Measurements from ENCODE around the gene NLRC3. TPM values are rescaled to one million over a fixed set of nuclear protein-coding genes. Genes with fewer than 3 reads are reported as not detected.

Gene NLRC3
- total and polyA plus RNA-seq, 10 donors: 8.6 to 34.0 (median 25.3) TPM

DNA sequence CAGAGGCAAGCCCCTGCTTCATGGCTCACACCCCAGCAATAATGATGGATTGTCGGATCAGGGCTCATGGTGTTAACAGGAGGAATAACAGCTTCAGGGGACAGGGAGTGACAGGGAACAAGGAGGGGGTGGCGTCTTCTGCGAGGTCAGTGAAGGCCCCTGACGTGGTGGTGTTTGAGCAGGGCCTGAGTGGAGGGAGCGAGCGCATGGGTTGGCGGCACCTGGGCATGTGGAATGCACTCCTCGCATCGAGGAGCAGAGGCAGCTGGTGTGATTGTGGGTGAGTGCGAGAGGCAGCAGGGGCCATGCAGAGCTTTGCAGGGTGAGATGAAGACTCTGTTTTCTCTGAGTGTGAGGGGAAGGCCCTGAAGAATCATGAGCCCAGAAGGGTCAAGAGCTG, 43.1 kb downstream of the NLRC3 start:
- 93 to 96% (median 95%) methylated on average over 10 of the region's 10 CpGs for WGBS, 5 donors
- DNase-seq: no peak
- intact Hi-C loops (cut with DNase I; ENCODE audit: low total_unique reads): no loop called here
- TF ChIP-seq POLR2AphosphoS5 (IDR thresholded peaks at IDR 0.05) (peak in 1 of 3 donors; percentile 51), POLR2A (IDR thresholded peaks at IDR 0.05) (no peak)
- H3K27me3 ChIP-seq (replicated peaks in 1 of 7): no peaks in the 10 kb centered on the region
- no peaks in the 10 kb centered on the region for H3K9me3 ChIP-seq
- peaks cover 4 to 74% (median 41%) of the 10 kb centered on the region in 6 donors for H3K36me3 ChIP-seq
- no peaks in the 10 kb centered on the region for H3K4me1 ChIP-seq
- H3K4me3 ChIP-seq: no peak overlapping the region
- no peak overlapping the region for H3K27ac ChIP-seq

- no peak for DNase-seq
- peaks cover 4 to 71% (median 35%) of the 10 kb centered on the region in 6 donors for H3K36me3 ChIP-seq
- no peak overlapping the region for H3K27ac ChIP-seq
- no peak overlapping the region for H3K4me3 ChIP-seq
- TF ChIP-seq CTCF (IDR thresholded peaks at IDR 0.05 in 8 of 11, conservative IDR thresholded peaks at IDR 0.05 in 3 of 11) (no peak), POLR2AphosphoS5 (IDR thresholded peaks at IDR 0.05) (no peak), POLR2A (IDR thresholded peaks at IDR 0.05) (no peak)
- H3K4me1 ChIP-seq: peaks cover 0 to under 1% (median 0%) of the 10 kb centered on the region in 6 donors
- intact Hi-C loops (cut with DNase I; ENCODE audit: low total_unique reads): no loop called here
- 93 to 98% (median 94%) methylated on average over 12 of the region's 12 CpGs for WGBS, 5 donors
- H3K27me3 ChIP-seq (replicated peaks in 1 of 7): no peaks in the 10 kb centered on the region
- no peaks in the 10 kb centered on the region for H3K9me3 ChIP-seq
These were observed 44.5 kb downstream of the NLRC3 start for GRCh38 chr16:3532741-3533140.

DNA sequence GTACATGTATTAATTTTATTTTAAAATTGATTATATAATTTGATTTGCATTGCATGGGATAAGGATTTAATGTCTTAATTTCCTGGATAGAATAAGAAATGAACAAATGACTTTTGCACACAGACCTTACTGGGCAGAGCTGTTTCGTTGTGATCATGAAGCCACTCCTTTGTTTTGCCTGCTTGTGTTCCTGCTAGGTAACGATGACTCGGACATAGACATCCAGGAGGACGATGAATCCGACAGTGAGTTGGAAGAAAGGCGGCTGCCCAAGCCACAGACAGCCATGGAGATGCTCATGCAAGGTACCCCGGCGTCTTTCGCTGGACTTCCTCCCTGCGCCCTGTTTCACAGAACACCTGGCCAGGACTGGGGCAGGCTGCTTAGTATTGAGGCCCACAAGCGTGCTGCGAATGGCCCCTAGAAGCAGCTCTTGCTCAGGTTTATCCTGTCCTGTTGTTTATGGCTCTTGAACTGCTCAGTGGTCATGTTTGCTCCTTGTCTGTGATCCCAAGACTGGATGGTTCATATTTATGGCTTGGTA, 46.8 kb downstream of the NLRC3 start:
- H3K27me3 ChIP-seq (replicated peaks in 1 of 7): no peaks in the 10 kb centered on the region
- WGBS, 5 donors: 96 to 98% (median 96%) methylated on average over 12 of the region's 12 CpGs
- no peak overlapping the region for H3K27ac ChIP-seq
- H3K4me1 ChIP-seq: peaks cover 0 to 8% (median 2%) of the 10 kb centered on the region in 6 donors
- no peak overlapping the region for H3K4me3 ChIP-seq
- H3K36me3 ChIP-seq: peaks cover 4 to 67% (median 30%) of the 10 kb centered on the region in 6 donors
- TF ChIP-seq CTCF (IDR thresholded peaks at IDR 0.05 in 8 of 11, conservative IDR thresholded peaks at IDR 0.05 in 3 of 11) (no peak), POLR2AphosphoS5 (IDR thresholded peaks at IDR 0.05) (no peak), POLR2A (IDR thresholded peaks at IDR 0.05) (no peak)
- H3K9me3 ChIP-seq: no peaks in the 10 kb centered on the region
- no peak for DNase-seq
- intact Hi-C loops (cut with DNase I; ENCODE audit: low total_unique reads): no loop called here

- Histone ChIP-seq H3K27ac (no peak overlapping the region), H3K4me1 (peaks cover 0 to 8% (median 2%) of the 10 kb centered on the region in 6 donors), H3K36me3 (peaks cover 4 to 70% (median 29%) of the 10 kb centered on the region in 6 donors), H3K9me3 (no peaks in the 10 kb centered on the region), H3K27me3 (replicated peaks in 1 of 7) (no peaks in the 10 kb centered on the region), H3K4me3 (no peak overlapping the region)
- intact Hi-C loops (cut with DNase I; ENCODE audit: low total_unique reads): no loop called here
- no peak for DNase-seq
- no peak for TF ChIP-seq POLR2A (IDR thresholded peaks at IDR 0.05)
- TF ChIP-seq POLR2AphosphoS5 (IDR thresholded peaks at IDR 0.05): no peak
- TF ChIP-seq CTCF (IDR thresholded peaks at IDR 0.05 in 8 of 11, conservative IDR thresholded peaks at IDR 0.05 in 3 of 11): no peak
These were observed 48.0 kb downstream of the NLRC3 start for GRCh38 chr16:3529175-3529574.
